HepG2 (cell line): ENCODE results near the gene TOP2A. TPM values are rescaled to one million over a fixed set of nuclear protein-coding genes. Genes with fewer than 3 reads are reported as not detected.

Experiments
- ARHGAP35 ChIP-seq: sonication (generic); formaldehyde crosslinking; IDR thresholded peaks from 2 replicates; pipeline ENCODE4 v1.9.0; 2022; ENCODE audit warnings: mild to moderate bottlenecking, inconsistent platforms, moderate library complexity, missing genetic modification reagents, borderline replicate concordance
- ARID5B ChIP-seq: IDR thresholded peaks from 2 replicates; pipeline ENCODE4 v1.4.0; 2020; ENCODE audit warnings: mild to moderate bottlenecking, missing genetic modification reagents
- HNF1A ChIP-seq, 2 experiments: sonication (generic) in 1 of 2; formaldehyde crosslinking in 1 of 2; IDR thresholded peaks; 2 replicates each; pipeline versions ENCODE4 v1.4.0 to v1.6.1; 2016 to 2020; ENCODE audit warnings: borderline replicate concordance in 1 of 2, low read depth in 1 of 2, mild to moderate bottlenecking in 1 of 2, missing genetic modification reagents in 1 of 2
- NKX3-1 ChIP-seq: sonication (generic); formaldehyde crosslinking; IDR thresholded peaks from 2 replicates; pipeline ENCODE4 v1.5.0; 2020; ENCODE audit warnings: missing genetic modification reagents
- PAX8 ChIP-seq: sonication (generic); formaldehyde crosslinking; IDR thresholded peaks from 2 replicates; pipeline ENCODE4 v1.8.0; 2022; ENCODE audit warnings: mild to moderate bottlenecking, missing genetic modification reagents, borderline replicate concordance
- PREB ChIP-seq: sonication (generic); formaldehyde crosslinking; IDR thresholded peaks from 2 replicates; pipeline ENCODE4 v1.4.0; 2020; ENCODE audit warnings: missing genetic modification reagents
- THAP11 ChIP-seq: IDR thresholded peaks from 2 replicates; pipeline ENCODE4 v1.6.1; 2016; ENCODE audit warnings: missing biosample characterization, missing genetic modification reagents
- TRIM22 ChIP-seq: fragments of 450-650 bp; IDR thresholded peaks from 2 replicates; pipeline ENCODE4 v1.6.1; 2017
- ZC3H13 ChIP-seq: sonication (generic); formaldehyde crosslinking; IDR thresholded peaks from 2 replicates; pipeline ENCODE4 v1.8.1; 2023; ENCODE audit warnings: mild to moderate bottlenecking, missing genetic modification reagents, moderate library complexity
- ZNF296 ChIP-seq: sonication (generic); formaldehyde crosslinking; conservative IDR thresholded peaks from 2 replicates; pipeline ENCODE4 v1.5.0; 2020; ENCODE audit warnings: mild to moderate bottlenecking, missing genetic modification reagents
- ZNF510 ChIP-seq: sonication (generic); formaldehyde crosslinking; IDR thresholded peaks from 2 replicates; pipeline ENCODE4 v1.4.0; 2020; ENCODE audit warnings: low read depth, mild to moderate bottlenecking, missing genetic modification reagents
- ZNF543 ChIP-seq: sonication (generic); formaldehyde crosslinking; IDR thresholded peaks from 2 replicates; pipeline ENCODE4 v1.4.0; 2020; ENCODE audit warnings: mild to moderate bottlenecking, missing genetic modification reagents
- ZNF564 ChIP-seq: sonication (generic); formaldehyde crosslinking; IDR thresholded peaks from 2 replicates; pipeline ENCODE4 v1.8.1; 2023; ENCODE audit warnings: mild to moderate bottlenecking, missing genetic modification reagents
- ZNF83 ChIP-seq: sonication (generic); formaldehyde crosslinking; IDR thresholded peaks from 2 replicates; pipeline ENCODE4 v1.4.0; 2020; ENCODE audit warnings: missing genetic modification reagents, mild to moderate bottlenecking, borderline replicate concordance
- polyA plus RNA-seq, 8 experiments: library from polyadenylated mRNA; depleted of rRNA in 3 of 8; stranded (reverse) in 7 of 8; unstranded in 1 of 8; fragments of >200 nt; fragmentation: Illumina TruSeq in 4 of 8; extraction: Trizol in 4 of 8; gene quantifications; 2 replicates each; pipeline versions ENCODE4 v1.2.1 to v1.2.3, GENCODE V29; 2011 to 2016; ENCODE audit warnings: low read depth in 4 of 8, missing spikeins in 1 of 8, mixed read lengths in 1 of 8; ENCODE audit not compliant: insufficient read depth in 1 of 8
- total RNA-seq, 5 experiments: library from RNA; depleted of rRNA; stranded (reverse); fragments of >200 nt; fragmentation: Illumina TruSeq; extraction: Trizol; gene quantifications; 2 replicates each; pipeline ENCODE4 v1.2.3, GENCODE V29; 2016; ENCODE audit warnings: low read depth in 1 of 5

The TOP2A gene
- total and polyA plus RNA-seq, 2 of the 13 experiments (the other 11 are each of a cell fraction or from before 2014, with no cell fraction given), result 108 to 327 TPM

GRCh38 chr17:40448639-40449261 lies 31.1 kb upstream of the TOP2A start (continued):
- TF ChIP-seq TRIM22, result no peak
- TF ChIP-seq PAX8, result no peak
- no peak for TF ChIP-seq ZC3H13
- TF ChIP-seq HNF1A (IDR thresholded peaks at IDR 0.05; ENCODE audit: low read depth), result peak; percentile 84
- TF ChIP-seq HNF1A (CRISPR knock-in tag; IDR thresholded peaks at IDR 0.05; ENCODE audit: borderline replicate concordance), result peak; percentile 92
- TF ChIP-seq ZNF83 (CRISPR knock-in tag), result no peak
- TF ChIP-seq ZNF510 (CRISPR knock-in tag), result no peak
- no peak for TF ChIP-seq PREB
- TF ChIP-seq ZNF564 (CRISPR knock-in tag), result peak; percentile 52; the same call in 1 of the 2 replicates
- TF ChIP-seq ZNF296, result 0 out of 2 replicates have a peak, but pooled peaks have one; percentile 48
- peak; percentile 85 for TF ChIP-seq THAP11 (CRISPR knock-in tag)
- no peak for TF ChIP-seq ARHGAP35 (CRISPR knock-in tag)
- TF ChIP-seq NKX3-1 (CRISPR knock-in tag), result peak; percentile 42; the same call in 1 of the 2 replicates
- TF ChIP-seq ARID5B (CRISPR knock-in tag), result peak; percentile 97
- no peak; the same call in 1 of the 2 replicates for TF ChIP-seq ZNF543 (CRISPR knock-in tag)
